Pancreas (tissue), 10 donors: ENCODE measurements around the gene SCNN1A. TPM values are rescaled to one million over a fixed set of nuclear protein-coding genes. Genes with fewer than 3 reads are reported as not detected.

ENCODE experiments used
- ATAC-seq, 4 donors: fragments of 200-7000 bp; cut with Tn5 transposase; one replicate each; pipeline versions ENCODE4 v1.8.0 to v1.9.1; 2020; ENCODE audit warnings: mild to moderate bottlenecking in 4 of 4, moderate library complexity in 4 of 4
- DNase-seq, 6 donors: peaks; one replicate each; pipeline ENCODE4 v3.0.0-alpha.2; 2020
- FAIRE-seq: peaks from 2 replicates; lab custom pipeline; 2012; peaks lifted over from hg19 to GRCh38; lab: Jason Lieb, UNC
- H3K27ac ChIP-seq, 4 donors: fragments of 200-600 bp; sonication (generic); 1 replicate in 3 of 4; 2 replicates in 1 of 4; pipeline versions ENCODE4 v1.5.0 to v1.8.0; 2020
- H3K27me3 ChIP-seq, 4 donors: fragments of 200-600 bp; one replicate each; pipeline ENCODE4 v1.8.0; 2021
- H3K36me3 ChIP-seq, 3 donors: fragments of 200-600 bp; sonication (generic) in 1 of 3; one replicate each; pipeline versions ENCODE4 v1.5.0 to v1.8.0; 2020 to 2021
- H3K4me1 ChIP-seq, 3 donors: fragments of 200-600 bp; one replicate each; pipeline ENCODE4 v1.8.0; 2021
- H3K4me3 ChIP-seq, 4 donors: fragments of 200-600 bp; sonication (generic) in 2 of 4; one replicate each; pipeline versions ENCODE4 v1.5.0 to v1.8.0; 2020 to 2021
- H3K9me3 ChIP-seq, 4 donors: fragments of 200-600 bp; one replicate each; pipeline ENCODE4 v1.8.0; 2021
- CTCF ChIP-seq, 4 donors: fragments of 200-600 bp; sonication (generic) in 3 of 4; IDR thresholded peaks; one replicate each; pipeline versions ENCODE4 v1.5.0 to v1.8.0; 2021; ENCODE audit warnings: antibody characterized with exemption in 4 of 4
- WGBS, 2 donors: extraction: QIAGEN DNeasy Blood & Tissue Kit; methylation state at CpG; one replicate each; pipeline ENCODE4 v1.1.7; 2013; 5-methylcytosine and 5-hydroxymethylcytosine counted together
- intact Hi-C, 3 donors: fragments of 100-400 bp; cut with DNase I; formaldehyde crosslinking; loops; one replicate each; pipeline versions ENCODE4 v1.11.1 to v1.14.2; 2022
- polyA plus RNA-seq, 2 donors: library from polyadenylated mRNA; stranded (reverse); fragments of 200-250 nt; gene quantifications; one replicate each; pipeline ENCODE4 v1.2.3, GENCODE V29; 2013
- total RNA-seq, 6 donors: library from RNA; stranded (reverse); fragmentation: NEBNext Ultra II Directional in 4 of 6; extraction: Animal tissue kit (Norgen Biotek cat#: 25700) in 4 of 6; gene quantifications; one replicate each; pipeline versions ENCODE4 v1.2.1 to v1.2.4, GENCODE V29; 2021 to 2023
- donor health status: healthy with polysubstance abuse.
- donor health status: DM: no; HTN: no; CAD: no; lungs with moderate emphysema.
- donor health status: DM: no; HTN: no; CAD: no.
- donor health status: control.
- donor health status: control.
- donor health status: Bipolar disorder and iron deficiency.
- donor health status: DM: yes; HTN: yes; CAD: no.
- donor health status: DM: no; HTN: no; CAD: no.
- donor health status: DM: no; HTN: no; CAD: no.
- donor health status: DM: yes; HTN: yes; CAD: no.

Gene SCNN1A
- total and polyA plus RNA-seq, 8 donors, result 21.0 to 87.8 (median 39.9) TPM

- intact Hi-C loops, result loop anchor here in 1 of 3 donors (5.0 to 10.0 kb wide), 2 partner anchors 127 to 209 kb away; partner anchors contain the start of gene TAPBPL
- Histone ChIP-seq H3K4me3 (no peak overlapping the region), H3K4me1 (peaks cover 0 to 30% (median 0%) of the 10 kb centered on the region in 3 donors)
These were observed 47.2 kb downstream of the SCNN1A start for GRCh38 chr12:6328045-6328779.

GRCh38 chr12:6327229-6328041, 47.9 kb downstream of the SCNN1A start:
- ATAC-seq, result no peak
- no peak overlapping the region for H3K27ac ChIP-seq
- DNase-seq, result peak in 1 of 6 donors; percentile 73
- 77 to 83% methylated on average over 32 to 33 of the region's 33 CpGs for WGBS, 2 donors
- no peak overlapping the region for H3K4me3 ChIP-seq
- H3K9me3 ChIP-seq, result no peaks in the 10 kb centered on the region
- peaks cover 0 to 37% (median 0%) of the 10 kb centered on the region in 3 donors for H3K4me1 ChIP-seq
- no peak for FAIRE-seq
- peaks cover 19 to 41% (median 26%) of the 10 kb centered on the region in 3 donors for H3K36me3 ChIP-seq
- H3K27me3 ChIP-seq, result no peaks in the 10 kb centered on the region
- no peak for TF ChIP-seq CTCF (IDR thresholded peaks at IDR 0.05)
- intact Hi-C loops, result loop anchor here in 1 of 3 donors (5.0 to 10.0 kb wide), 2 partner anchors 127 to 210 kb away; partner anchors contain the start of gene TAPBPL

More at GRCh38 chr12:6328045-6328779, 47.2 kb downstream of the SCNN1A start:
- no peak for DNase-seq
- no peaks in the 10 kb centered on the region for H3K27me3 ChIP-seq
- no peak overlapping the region for H3K27ac ChIP-seq
- no peaks in the 10 kb centered on the region for H3K9me3 ChIP-seq
- no peak for TF ChIP-seq CTCF (IDR thresholded peaks at IDR 0.05)
- H3K36me3 ChIP-seq, result peaks cover 19 to 49% (median 34%) of the 10 kb centered on the region in 3 donors
- FAIRE-seq, result no peak
- 87 to 89% methylated on average over 10 of the region's 10 CpGs for WGBS, 2 donors
- ATAC-seq, result no peak

- Histone ChIP-seq H3K27ac (peak overlapping the region in 1 of 4 donors; percentile 11), H3K27me3 (no peaks in the 10 kb centered on the region), H3K36me3 (peaks cover 19 to 35% (median 24%) of the 10 kb centered on the region in 3 donors), H3K4me1 (peaks cover 0 to 43% (median 0%) of the 10 kb centered on the region in 3 donors), H3K9me3 (no peaks in the 10 kb centered on the region), H3K4me3 (no peak overlapping the region)
- no peak for DNase-seq
- ATAC-seq, result peak in 3 of 4 donors; percentile 27 to 34 (median 30)
- WGBS, 2 donors, result 77 to 81% methylated on average over 21 of the region's 21 CpGs
- TF ChIP-seq CTCF (IDR thresholded peaks at IDR 0.05), result peak in 1 of 4 donors; percentile 9
- no peak for FAIRE-seq
- intact Hi-C loops, result loop anchor here in 1 of 3 donors (5.0 to 10.0 kb wide), 2 partner anchors 128 to 211 kb away; partner anchors contain the start of gene TAPBPL
These were observed 48.8 kb downstream of the SCNN1A start for GRCh38 chr12:6326316-6327228.
